OCI-LY7 (cell line): ENCODE measurements around the gene ITPRIP. TPM values are rescaled to one million over a fixed set of nuclear protein-coding genes. Genes with fewer than 3 reads are reported as not detected.

Source experiments
- BruUV-seq: library from RNA; stranded (reverse); fragments of 400-500 nt; replicated peaks from 2 replicates; lab custom pipeline; 2021; lab: Mats Ljungman, UMichigan
- CTCF ChIA-PET: fragments of 300-600 bp; sonication (Branson Sonifier 250); formaldehyde crosslinking; loops from one replicate; lab custom pipeline; 2022; ENCODE audit warnings: antibody characterized with exemption; ENCODE audit not compliant: unreplicated experiment; lab: Charles Lee
- POLR2A ChIA-PET: fragments of 300-600 bp; sonication (Branson Sonifier 250); formaldehyde crosslinking; loops from one replicate; lab custom pipeline; 2022; ENCODE audit warnings: antibody characterized with exemption; lab: Charles Lee
- DNase-seq: peaks from one replicate; pipeline ENCODE4 v3.0.0-alpha.2; 2015; ENCODE audit warnings: low spot score
- H2AFZ ChIP-seq: fragments of 200-600 bp; sonication (generic), shearing (Covaris generic); 2 replicates; pipeline ENCODE4 v1.6.1; 2014; ENCODE audit warnings: mild to moderate bottlenecking, antibody characterized with exemption, low read length, moderate library complexity
- H3K27ac ChIP-seq: fragments of 200-600 bp; sonication (generic); 2 replicates; pipeline ENCODE4 v1.5.1; 2014; ENCODE audit warnings: mixed run types, low read depth, mild to moderate bottlenecking, moderate library complexity, low read length, inconsistent platforms; ENCODE audit not compliant: poor library complexity, severe bottlenecking
- H3K36me3 ChIP-seq: fragments of 200-600 bp; sonication (generic); 2 replicates; pipeline ENCODE4 v1.6.1; 2014; ENCODE audit warnings: mild to moderate bottlenecking, antibody characterized with exemption, low read length, moderate library complexity, mixed read lengths; ENCODE audit not compliant: insufficient read depth
- H3K4me1 ChIP-seq: fragments of 200-600 bp; sonication (generic); 2 replicates; pipeline ENCODE4 v1.5.1; 2014; ENCODE audit warnings: mild to moderate bottlenecking, low read length; ENCODE audit not compliant: insufficient read depth, poor library complexity, severe bottlenecking
- H3K4me2 ChIP-seq: fragments of 200-600 bp; sonication (generic); 2 replicates; pipeline ENCODE4 v1.6.1; 2014; ENCODE audit warnings: mild to moderate bottlenecking, low read length
- H3K4me3 ChIP-seq: fragments of 200-600 bp; sonication (generic); 2 replicates; pipeline ENCODE4 v1.5.1; 2014; ENCODE audit warnings: mild to moderate bottlenecking, low read depth, low read length; ENCODE audit not compliant: poor library complexity, severe bottlenecking
- H3K79me2 ChIP-seq: fragments of 200-600 bp; sonication (generic); 2 replicates; pipeline ENCODE4 v1.6.1; 2016; ENCODE audit warnings: low read depth, mild to moderate bottlenecking, low read length, moderate library complexity, mixed read lengths; ENCODE audit not compliant: insufficient read depth
- H3K9me2 ChIP-seq: fragments of 200-600 bp; sonication (generic); 2 replicates; pipeline ENCODE4 v1.6.1; 2016; ENCODE audit warnings: mild to moderate bottlenecking, low read length, mixed read lengths; ENCODE audit not compliant: insufficient read depth
- H3K9me3 ChIP-seq: fragments of 200-600 bp; sonication (generic); 2 replicates; pipeline ENCODE4 v1.6.1; 2014; ENCODE audit warnings: mild to moderate bottlenecking, mixed run types, low read length, mixed read lengths
- H4K20me1 ChIP-seq: fragments of 200-600 bp; sonication (generic); 2 replicates; pipeline ENCODE4 v1.6.1; 2014; ENCODE audit warnings: mild to moderate bottlenecking, antibody characterized with exemption, low read length, moderate library complexity, mixed read lengths; ENCODE audit not compliant: insufficient read depth
- CTCF ChIP-seq: fragments of 200-600 bp; sonication (generic); conservative IDR thresholded peaks from 2 replicates; pipeline ENCODE4 v1.5.1; 2014; ENCODE audit warnings: mild to moderate bottlenecking, antibody characterized with exemption, low read length, moderate library complexity, mixed read lengths
- EZH2phosphoT487 ChIP-seq: fragments of 200-600 bp; sonication (generic); IDR thresholded peaks from 2 replicates; pipeline ENCODE4 v1.6.1; 2018; ENCODE audit warnings: low read depth, borderline replicate concordance, mild to moderate bottlenecking, mixed run types, antibody characterized with exemption, low read length, moderate library complexity, mixed read lengths
- intact Hi-C: fragments of 100-400 bp; cut with micrococcal nuclease; formaldehyde crosslinking; loops from one replicate; pipeline ENCODE4 v1.10.0; 2022; ENCODE audit not compliant: unreplicated experiment
- total RNA-seq, 2 experiments: library from RNA; depleted of rRNA in 1 of 2; stranded (reverse); fragments of >200 nt in 1 of 2; shearing (Covaris generic) in 1 of 2; gene quantifications; 2 replicates each; pipeline ENCODE4 v1.2.3, GENCODE V29; 2014 to 2022

ITPRIP gene
- total RNA-seq, 2 experiments from 2014 or later, result 6.0 to 18.0 TPM

- intact Hi-C loops, result no loop called here
- ChIA-PET POLR2A (interaction anchor here (0.6 to 1.7 kb wide), 5 partner anchors 8 to 15 kb away, joined by 3 to 6 read pairs (median 4); no protein-coding TSS in a partner anchor), CTCF (interaction anchor here (1.0 kb wide), 1 partner anchor 10 kb away, joined by 3 read pairs; no protein-coding TSS in a partner anchor)
- Histone ChIP-seq H3K9me3 (no peaks in the 10 kb centered on the region), H3K36me3 (no peaks in the 10 kb centered on the region), H3K4me3 (no peak overlapping the region), H3K4me1 (no peaks in the 10 kb centered on the region), H4K20me1 (no peaks in the 10 kb centered on the region), H3K9me2 (no peaks in the 10 kb centered on the region), H3K79me2 (no peaks in the 10 kb centered on the region), H3K27ac (no peak overlapping the region), H2AFZ (no peak overlapping the region), H3K4me2 (no peak overlapping the region)
- no TSS peak for BruUV-seq
- TF ChIP-seq CTCF (no peak), EZH2phosphoT487 (no peak)
- no peak for DNase-seq
Observed at GRCh38 chr10:104279550-104280259, 58.6 kb downstream of the ITPRIP start.

- H3K4me1 ChIP-seq, result no peaks in the 10 kb centered on the region
- H2AFZ ChIP-seq, result no peak overlapping the region
- CTCF ChIA-PET, result no interaction called here
- H3K27ac ChIP-seq, result no peak overlapping the region
- no peak overlapping the region for H3K4me3 ChIP-seq
- H3K9me2 ChIP-seq, result no peaks in the 10 kb centered on the region
- no TSS peak for BruUV-seq
- H4K20me1 ChIP-seq, result no peaks in the 10 kb centered on the region
- DNase-seq, result no peak
- POLR2A ChIA-PET, result interaction anchor here (0.9 to 1.7 kb wide), 3 partner anchors 9 to 74 kb away, joined by 4 read pairs; no protein-coding TSS in a partner anchor
- H3K79me2 ChIP-seq, result no peaks in the 10 kb centered on the region
- no peaks in the 10 kb centered on the region for H3K36me3 ChIP-seq
- no peak overlapping the region for H3K4me2 ChIP-seq
- intact Hi-C loops, result no loop called here
- H3K9me3 ChIP-seq, result no peaks in the 10 kb centered on the region
- TF ChIP-seq EZH2phosphoT487 (no peak), CTCF (no peak)
Observed at GRCh38 chr10:104277785-104278184, 60.5 kb downstream of the ITPRIP start.

GRCh38 chr10:104276192-104276591, 62.1 kb downstream of the ITPRIP start:
- POLR2A ChIA-PET, result interaction anchor here (1.2 kb wide), 1 partner anchor 11 kb away, joined by 5 read pairs; no protein-coding TSS in a partner anchor
- Histone ChIP-seq H3K9me3 (no peaks in the 10 kb centered on the region), H3K4me3 (no peak overlapping the region), H4K20me1 (no peaks in the 10 kb centered on the region), H3K79me2 (no peaks in the 10 kb centered on the region), H3K9me2 (no peaks in the 10 kb centered on the region), H3K4me2 (no peak overlapping the region), H3K36me3 (no peaks in the 10 kb centered on the region), H3K4me1 (no peaks in the 10 kb centered on the region), H3K27ac (no peak overlapping the region), H2AFZ (no peak overlapping the region)
- intact Hi-C loops, result no loop called here
- CTCF ChIA-PET, result no interaction called here
- no TSS peak for BruUV-seq
- no peak for DNase-seq
- no peak for TF ChIP-seq CTCF
